ENCODE results near the gene PLXNA4.

GRCh38 chr7:132290021-132290420, 286.2 kb downstream of the PLXNA4 start:
- TF ChIP-seq, protein P1, sequence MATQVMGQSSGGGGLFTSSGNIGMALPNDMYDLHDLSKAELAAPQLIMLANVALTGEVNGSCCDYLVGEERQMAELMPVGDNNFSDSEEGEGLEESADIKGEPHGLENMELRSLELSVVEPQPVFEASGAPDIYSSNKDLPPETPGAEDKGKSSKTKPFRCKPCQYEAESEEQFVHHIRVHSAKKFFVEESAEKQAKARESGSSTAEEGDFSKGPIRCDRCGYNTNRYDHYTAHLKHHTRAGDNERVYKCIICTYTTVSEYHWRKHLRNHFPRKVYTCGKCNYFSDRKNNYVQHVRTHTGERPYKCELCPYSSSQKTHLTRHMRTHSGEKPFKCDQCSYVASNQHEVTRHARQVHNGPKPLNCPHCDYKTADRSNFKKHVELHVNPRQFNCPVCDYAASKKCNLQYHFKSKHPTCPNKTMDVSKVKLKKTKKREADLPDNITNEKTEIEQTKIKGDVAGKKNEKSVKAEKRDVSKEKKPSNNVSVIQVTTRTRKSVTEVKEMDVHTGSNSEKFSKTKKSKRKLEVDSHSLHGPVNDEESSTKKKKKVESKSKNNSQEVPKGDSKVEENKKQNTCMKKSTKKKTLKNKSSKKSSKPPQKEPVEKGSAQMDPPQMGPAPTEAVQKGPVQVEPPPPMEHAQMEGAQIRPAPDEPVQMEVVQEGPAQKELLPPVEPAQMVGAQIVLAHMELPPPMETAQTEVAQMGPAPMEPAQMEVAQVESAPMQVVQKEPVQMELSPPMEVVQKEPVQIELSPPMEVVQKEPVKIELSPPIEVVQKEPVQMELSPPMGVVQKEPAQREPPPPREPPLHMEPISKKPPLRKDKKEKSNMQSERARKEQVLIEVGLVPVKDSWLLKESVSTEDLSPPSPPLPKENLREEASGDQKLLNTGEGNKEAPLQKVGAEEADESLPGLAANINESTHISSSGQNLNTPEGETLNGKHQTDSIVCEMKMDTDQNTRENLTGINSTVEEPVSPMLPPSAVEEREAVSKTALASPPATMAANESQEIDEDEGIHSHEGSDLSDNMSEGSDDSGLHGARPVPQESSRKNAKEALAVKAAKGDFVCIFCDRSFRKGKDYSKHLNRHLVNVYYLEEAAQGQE (IDR thresholded peaks at IDR 0.05; ENCODE audit: low read depth) = no peak
- TF ChIP-seq ZNF274 (IDR thresholded peaks at IDR 0.05; ENCODE audit: low read depth, low read length) = no peak
- no peak for TF ChIP-seq EZH2 (IDR thresholded peaks at IDR 0.05)
- no peak for TF ChIP-seq CTCF (IDR thresholded peaks at IDR 0.05 in 2 of 3, conservative IDR thresholded peaks at IDR 0.05 in 1 of 3; ENCODE audit: borderline replicate concordance in 1 of 3, insufficient read depth in 1 of 3, low read depth in 2 of 3, low read length in 2 of 3)
- TF ChIP-seq EZH2phosphoT487 (IDR thresholded peaks at IDR 0.05; ENCODE audit: borderline replicate concordance) = no peak
